Measurements from ENCODE around the gene C6orf132.

- TF ChIP-seq CTCF (IDR thresholded peaks at IDR 0.05) (no peak), POLR2AphosphoS5 (IDR thresholded peaks at IDR 0.05) (no peak), POLR2A (IDR thresholded peaks at IDR 0.05) (no peak)
Measured at GRCh38 chr6:42088101-42088591, 54.3 kb downstream of the C6orf132 start.
